Measurements from ENCODE around the gene SPINK8.
"Not testable (repeated sequence)": the region's sequence is repeated elsewhere in the genome, so short reads cannot be mapped to it uniquely, and the experiment has no call there.

Gene SPINK8

DNA sequence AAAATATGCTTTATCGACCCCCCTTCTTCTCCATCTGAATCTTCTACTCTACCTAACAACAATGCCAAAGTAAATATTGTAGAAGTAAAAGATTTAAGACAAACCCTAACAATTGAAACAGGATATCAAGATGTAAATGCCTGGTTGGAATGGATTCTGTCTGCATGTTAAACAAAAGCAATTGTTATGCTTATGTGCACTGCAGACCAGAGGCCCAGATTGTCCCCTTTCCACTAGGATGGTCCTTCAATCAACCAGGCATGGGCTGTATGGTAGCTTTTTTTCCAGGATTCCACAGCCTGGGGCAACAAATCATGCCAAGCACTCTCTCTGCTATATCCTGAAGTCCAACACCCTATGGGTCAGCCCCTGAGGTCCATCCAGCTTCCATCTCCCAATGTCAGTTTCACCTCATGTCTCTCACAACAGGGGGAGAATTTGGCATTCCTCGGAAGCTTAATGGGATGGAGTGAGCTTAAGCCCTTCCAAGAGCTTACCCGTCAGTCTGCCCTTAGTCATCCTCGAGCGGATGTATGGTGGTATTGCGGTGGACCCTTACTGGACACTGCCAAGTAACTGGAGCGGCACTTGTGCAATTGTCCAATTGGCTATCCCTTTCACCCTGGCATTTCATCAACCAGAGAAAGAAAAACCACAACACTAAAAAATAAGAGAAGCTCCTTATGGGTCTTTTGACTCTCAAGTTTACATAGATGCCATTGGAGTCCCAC is 56.4 kb downstream of the SPINK8 start:
- ATAC-seq = no peak

DNA sequence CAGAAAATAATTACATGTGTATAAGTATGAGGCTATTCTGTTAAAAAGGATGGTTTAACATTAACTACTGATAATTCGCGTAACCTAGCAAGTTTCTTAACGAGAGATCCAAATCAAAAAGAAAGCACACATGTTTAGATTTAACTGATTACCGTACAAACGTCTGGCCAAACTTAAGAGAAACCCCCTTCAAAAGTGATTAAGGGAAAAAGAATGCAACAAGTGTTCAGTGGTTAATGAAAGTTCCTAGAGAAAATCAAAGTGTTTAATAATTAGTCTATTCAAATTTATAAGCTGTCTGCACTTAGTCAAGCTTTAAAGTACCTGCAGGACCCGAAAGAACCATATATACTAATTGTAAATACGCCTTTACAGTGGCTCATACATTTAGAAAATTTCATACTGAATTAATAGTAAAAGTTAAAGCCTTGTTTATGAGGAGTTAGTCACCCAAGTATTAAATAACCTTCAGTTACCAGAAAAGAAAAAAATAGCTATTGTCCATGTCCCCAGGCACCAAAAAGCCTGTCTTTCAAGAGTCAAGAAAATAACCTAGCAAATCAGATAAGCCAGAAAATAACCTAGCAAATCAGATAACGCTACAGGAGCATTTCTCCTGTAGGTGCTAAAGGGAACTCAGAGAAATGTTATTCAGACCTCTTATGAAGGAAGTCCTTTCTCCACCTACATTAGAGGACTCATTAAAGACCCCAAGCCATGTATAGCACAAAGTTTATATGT is 58.0 kb downstream of the SPINK8 start:
- no peak for ATAC-seq

DNA sequence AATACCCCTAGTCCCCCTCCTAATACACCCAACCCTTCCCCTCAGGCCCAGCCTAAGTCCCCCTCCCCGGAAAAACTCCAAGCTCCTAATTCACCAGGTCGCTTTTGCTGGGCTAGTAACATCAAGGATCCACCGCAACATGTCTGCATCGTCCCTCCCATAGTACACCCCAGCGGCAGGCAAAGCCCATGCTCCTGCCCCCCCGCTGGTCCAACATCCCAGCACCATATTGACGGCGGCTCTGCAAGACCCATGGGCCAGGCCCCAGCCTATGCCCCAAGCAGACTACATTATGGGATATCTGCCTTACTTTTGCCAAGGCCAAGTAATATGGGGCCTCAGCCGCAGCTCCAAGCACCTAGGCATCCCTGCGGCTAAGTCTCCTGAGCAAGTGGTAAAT is 59.0 kb downstream of the SPINK8 start:
- ATAC-seq = no peak

DNA sequence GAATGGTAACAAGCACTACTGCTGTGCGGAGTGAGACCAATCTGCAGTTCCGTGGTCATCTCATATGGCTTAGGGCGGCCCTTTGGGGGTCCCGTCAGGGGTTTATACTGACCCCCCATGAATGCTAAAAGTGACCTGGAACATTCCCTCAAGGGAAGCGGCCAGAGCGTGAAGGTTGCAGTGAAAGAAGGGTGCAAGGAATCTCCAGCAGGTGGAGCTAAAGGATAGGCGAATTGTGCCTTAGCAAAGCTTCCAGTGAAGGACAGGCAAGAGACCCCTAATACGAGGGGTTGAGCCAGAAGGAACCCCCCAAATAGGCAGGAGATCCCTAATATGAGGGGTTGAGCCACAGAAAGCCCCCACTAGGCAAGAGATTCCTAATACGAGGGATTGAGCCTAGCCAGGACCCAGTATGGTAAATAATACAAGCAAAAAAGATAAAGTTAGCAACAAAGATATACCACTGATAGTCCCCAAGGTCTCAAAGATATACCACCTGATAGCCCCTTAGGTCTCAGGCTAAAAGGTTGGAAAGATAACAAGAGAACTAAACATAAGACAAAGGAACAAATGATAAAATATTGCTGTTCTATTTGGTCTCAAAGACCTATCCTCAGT is 59.8 kb downstream of the SPINK8 start:
- no peak for ATAC-seq

DNA sequence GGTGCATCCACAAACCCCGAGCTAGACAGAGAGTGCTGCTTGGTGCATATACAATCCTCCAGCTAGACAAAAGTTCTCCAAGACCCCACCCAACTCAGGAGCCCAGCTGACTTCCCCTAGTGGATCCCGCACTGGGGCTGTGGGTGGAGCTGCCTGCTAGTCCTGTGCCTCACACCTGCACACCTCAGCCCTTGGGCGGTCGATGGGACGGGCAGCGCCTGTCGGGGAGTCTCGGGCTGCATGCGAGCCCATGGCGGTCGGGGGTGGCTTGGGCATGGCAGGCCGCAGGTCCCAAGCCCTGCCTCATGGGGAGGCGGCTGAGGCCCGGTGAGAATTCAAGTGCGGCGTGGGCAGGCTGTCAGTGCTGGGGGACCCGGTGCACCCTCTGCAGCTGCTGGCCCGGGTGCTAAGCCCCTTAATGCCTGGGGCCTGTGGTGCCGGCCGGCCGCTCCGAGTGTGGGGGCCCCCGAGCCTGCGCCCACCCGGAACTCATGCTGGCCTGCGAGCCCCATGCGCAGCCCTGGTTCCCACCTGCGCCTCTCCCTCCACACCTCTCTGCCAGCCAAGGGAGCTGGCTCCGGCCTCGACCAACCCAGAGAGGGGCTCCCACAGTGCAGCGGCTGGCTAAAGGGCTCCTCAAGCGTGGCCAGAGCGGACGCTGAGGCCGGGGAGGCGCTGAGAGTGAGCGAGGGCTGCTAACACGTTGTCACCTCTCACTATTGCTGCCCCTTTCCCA is 61.5 kb downstream of the SPINK8 start:
- no peak for ATAC-seq

DNA sequence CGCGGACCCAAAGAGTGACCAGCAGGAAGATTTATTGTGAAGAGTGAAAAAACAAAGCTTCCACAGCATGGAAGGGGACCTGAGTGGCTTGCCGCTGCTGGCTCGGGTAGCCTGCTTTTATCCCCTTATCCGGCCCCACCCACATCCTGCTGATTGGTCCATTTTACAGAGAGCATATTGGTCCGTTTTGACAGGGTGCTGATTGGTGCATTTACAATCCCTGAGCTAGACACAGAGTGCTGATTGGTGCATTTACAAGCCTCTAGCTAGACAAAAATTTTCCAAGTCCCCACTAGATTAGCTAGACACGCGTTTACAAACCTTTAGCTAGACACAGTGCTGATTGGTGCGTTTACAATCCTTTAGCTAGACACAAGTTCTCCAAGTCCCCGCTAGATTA is 62.2 kb downstream of the SPINK8 start:
- ATAC-seq = not testable (repeated sequence)

DNA sequence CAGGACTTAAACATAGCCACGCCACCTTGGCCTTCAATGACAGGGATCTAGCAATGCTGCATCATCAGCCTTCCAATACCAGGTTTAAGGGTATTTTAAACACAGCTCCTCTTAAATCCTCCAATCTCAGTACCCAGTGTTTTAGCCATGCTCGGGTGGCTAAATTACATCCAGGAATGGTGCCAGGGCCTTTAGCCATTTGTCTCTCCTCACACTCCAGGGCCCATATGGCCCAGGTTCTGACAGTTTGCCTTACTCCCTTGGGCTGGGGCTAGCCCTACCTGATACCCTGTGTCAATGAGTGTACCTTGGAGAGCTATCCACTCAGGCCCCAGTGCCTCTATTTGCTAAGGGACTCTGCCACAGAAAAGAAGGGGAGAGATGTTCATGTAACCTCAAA is 63.2 kb downstream of the SPINK8 start:
- no peak for ATAC-seq

DNA sequence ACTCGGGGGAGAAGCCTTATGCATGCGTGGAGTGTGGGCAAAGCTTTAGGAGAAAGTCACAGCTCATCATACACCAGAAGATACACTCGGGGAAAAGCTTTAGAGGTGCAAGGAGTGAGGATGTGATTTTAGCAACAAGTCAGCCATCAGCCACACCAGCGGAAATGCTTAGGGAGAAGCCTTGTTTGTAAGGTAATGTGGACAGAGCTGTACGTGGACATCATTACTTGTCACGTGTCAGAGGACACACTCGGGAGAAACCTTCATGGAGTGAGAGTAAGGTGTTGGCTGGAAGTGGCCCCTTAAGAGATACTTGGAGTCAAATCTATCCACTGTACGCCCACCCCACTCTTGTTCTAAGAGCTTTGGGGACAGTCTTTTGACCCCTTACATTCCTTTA is 63.9 kb downstream of the SPINK8 start:
- ATAC-seq = no peak

DNA sequence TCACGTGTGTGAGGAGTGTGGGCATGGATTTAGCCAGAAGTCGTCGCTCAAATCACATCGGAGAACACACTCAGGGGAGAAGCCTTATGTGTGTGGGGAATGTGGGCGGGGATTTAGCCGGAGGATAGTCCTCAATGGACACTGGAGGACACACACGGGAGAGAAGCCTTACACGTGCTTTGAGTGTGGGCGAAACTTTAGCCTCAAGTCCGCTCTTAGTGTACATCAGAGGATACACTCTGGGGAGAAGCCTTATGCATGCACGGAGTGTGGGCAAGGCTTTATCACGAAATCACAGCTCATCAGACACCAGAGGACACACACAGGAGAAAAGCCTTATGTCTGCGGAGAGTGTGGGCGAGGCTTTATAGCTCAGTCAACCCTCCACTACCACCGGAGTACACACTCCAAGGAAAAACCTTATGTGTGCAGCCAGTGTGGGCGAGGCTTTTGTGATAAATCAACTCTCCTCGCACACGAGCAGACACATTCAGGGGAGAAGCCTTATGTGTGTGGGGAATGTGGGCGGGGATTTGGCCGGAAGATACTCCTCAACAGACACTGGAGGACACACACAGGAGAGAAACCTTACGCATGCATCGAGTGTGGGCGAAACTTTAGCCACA is 64.4 kb downstream of the SPINK8 start:
- ATAC-seq = peak; percentile 30 to 41

DNA sequence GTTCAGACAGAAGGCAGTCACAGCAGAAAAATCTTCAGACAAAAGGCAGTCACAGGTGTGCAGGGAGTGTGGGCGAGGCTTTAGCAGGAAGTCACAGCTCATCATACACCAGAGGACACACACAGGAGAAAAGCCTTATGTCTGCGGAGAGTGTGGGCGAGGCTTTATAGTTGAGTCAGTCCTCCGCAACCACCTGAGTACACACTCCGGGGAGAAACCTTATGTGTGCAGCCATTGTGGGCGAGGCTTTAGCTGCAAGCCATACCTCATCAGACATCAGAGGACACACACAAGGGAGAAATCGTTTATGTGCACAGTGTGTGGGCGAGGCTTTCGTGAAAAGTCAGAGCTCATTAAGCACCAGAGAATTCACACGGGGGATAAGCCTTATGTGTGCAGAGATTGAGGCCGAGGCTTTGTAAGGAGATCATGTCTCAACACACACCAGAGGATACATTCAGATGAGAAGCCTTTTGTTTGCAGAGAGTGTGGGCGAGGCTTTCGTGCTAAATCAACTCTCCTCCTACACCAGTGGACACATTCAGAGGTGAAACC is 65.0 kb downstream of the SPINK8 start:
- ATAC-seq = peak; percentile 96

DNA sequence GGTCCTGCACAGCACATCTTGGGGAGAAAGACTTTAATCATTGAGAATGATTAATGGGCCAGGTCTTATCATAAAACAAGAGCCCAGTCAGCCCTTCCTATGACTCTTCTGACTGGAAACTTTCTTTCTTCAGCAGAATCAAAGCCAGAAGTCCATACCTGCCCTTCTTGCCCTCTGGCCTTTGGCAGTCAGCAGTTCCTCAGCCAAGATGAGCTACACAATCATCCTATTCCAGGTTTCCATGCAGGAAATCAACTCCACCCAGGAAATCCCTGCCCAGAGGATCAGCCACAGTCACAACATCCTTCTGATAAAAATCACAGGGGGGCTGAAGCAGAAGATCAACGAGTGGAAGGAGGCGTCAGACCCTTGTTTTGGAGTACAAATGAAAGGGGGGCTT is 65.7 kb downstream of the SPINK8 start:
- ATAC-seq = no peak

DNA sequence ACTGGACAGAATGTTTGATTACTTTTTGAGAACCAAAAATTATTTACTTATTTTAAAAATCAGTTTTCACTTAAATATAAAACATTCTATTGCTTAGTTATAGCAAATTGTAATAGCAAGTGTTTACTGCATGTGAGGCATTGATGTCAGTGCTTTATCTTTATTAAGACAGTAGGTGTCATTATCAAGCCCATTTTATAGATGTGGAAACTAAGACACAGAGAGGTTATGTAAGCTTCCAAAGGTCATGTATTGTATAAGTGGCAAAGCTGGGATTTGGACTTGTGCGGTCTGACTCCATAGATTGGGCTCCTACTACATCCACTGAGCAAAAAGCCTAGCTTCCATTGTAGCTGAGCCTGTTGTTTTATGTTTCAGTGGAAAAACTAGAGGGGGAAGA is 74.9 kb downstream of the SPINK8 start:
- no peak for ATAC-seq
